Measurements from ENCODE around the gene SENP6.
A peak's percentile ranks its signal among the peaks of the same experiment; 100 is the strongest.

The SENP6 gene

GRCh38 chr6:75745404-75745803, 143.7 kb downstream of the SENP6 start:
- H3K4me3 ChIP-seq (ENCODE audit: low read depth, low read length) = no peak overlapping the region

DNA sequence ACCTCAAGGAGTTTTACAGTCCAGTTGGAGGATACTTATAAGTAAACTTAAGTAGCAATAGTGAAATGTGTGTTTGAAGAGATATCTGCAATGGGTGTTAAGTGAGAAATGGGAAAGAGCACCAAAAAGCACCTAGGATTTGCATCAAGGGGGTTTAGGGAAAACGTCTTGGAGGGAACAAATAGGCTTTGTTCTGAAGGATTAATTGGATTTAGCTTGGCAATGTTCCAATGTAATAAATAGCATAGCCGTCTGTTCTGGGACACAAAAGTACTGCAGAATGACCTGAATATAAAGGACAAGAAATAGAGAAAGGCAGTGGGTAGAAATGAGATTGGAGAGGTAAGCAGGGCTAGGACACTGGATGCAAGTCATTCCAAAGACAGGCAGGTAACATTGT, 144.5 kb downstream of the SENP6 start:
- no peak overlapping the region for H3K4me3 ChIP-seq (ENCODE audit: low read depth, low read length)

- H3K4me3 ChIP-seq (ENCODE audit: low read depth, low read length) = no peak overlapping the region
Measured at GRCh38 chr6:75747152-75747992, 145.7 kb downstream of the SENP6 start.

GRCh38 chr6:75748003-75748742, 146.5 kb downstream of the SENP6 start:
- H3K4me3 ChIP-seq (ENCODE audit: low read depth, low read length) = peak overlapping the region; percentile 77

DNA sequence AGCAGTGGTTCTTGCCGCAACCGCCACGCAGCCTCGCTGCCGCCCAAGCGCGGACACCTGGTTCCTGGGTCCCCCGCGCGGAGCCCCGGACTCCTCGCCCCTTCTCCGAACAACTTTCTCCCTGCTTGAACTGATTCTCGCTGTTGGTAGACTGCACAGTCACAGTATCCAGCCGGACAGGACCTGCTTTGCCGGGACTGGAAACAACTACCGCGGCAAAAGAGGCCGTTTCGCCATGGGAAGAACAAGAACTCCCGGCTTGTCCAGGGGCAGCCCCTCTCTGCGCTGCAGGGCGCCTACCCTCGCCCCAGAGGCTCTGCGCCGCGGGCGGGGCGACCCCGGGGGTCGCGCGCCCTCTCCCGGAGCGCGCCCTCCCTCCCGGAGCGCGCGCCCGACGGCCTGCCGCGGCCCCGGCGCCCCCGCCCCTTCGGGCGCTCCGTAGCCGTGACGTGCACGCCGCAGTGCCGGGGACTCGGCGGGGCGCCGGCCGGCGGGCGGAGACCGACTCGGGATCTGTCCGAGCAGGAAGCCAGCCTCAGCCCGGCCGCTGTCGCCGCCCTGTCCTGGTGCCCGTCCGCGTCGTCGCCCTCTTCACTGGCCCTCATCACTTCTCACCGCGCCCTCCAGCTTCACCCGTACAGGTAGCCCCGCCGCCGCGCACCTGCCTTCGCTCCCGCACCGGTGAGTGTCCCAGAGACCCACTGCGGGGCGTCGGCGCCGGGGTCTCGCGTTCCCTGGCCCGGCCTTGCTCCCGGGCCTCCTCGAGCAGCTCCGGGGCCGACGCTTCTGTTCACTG, 147.3 kb downstream of the SENP6 start, which contains the start of gene MYO6:
TSS of gene MYO6 (plus strand) at position 497 of the 796 bp plus-strand sequence. CDS start 68,309 bp downstream, outside the sequence.
- H3K4me3 ChIP-seq (ENCODE audit: low read depth, low read length) = peak within 1 kb of the TSS; percentile 77

DNA sequence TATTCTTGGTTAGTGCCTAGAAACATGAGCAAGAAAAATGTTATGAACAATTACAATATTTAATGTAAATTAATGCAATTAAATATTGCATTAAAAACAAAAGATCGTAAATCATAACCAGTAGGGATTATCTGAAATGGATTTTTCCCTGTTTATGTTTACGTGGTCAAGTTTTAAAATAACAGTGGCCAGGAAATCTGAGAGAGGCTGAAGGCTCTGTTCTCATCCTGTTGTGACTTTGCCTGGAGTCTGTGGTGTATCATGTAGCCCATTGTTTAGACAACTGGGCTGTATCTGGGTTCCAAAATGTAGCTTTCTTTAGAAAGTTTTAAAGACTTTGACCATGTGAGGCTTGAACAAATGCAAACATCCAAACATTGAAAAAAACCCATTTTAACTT, 149.8 kb downstream of the SENP6 start:
- no peak overlapping the region for H3K4me3 ChIP-seq (ENCODE audit: low read depth, low read length)

GRCh38 chr6:75752365-75752764, 150.7 kb downstream of the SENP6 start:
- H3K4me3 ChIP-seq (ENCODE audit: low read depth, low read length) = no peak overlapping the region

DNA sequence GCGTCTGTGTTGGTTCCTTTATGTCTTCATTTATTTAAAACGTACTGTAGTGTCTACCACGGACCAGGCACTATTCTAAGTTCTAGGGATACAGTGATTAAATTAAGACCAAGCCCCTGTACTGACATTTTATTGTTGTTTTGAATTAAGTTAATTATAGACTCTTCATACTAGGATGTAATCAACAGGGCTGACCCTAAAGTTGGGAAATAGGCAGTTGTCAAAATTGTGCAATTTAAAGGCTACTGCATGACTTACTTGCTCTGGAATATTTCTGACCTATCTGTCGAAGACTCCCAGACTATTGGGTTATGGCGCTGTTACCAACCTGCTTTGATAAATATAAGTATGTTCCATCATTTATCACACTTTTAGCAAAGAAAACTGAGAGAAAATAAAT, 154.0 kb downstream of the SENP6 start:
- H3K4me3 ChIP-seq (ENCODE audit: low read depth, low read length) = no peak overlapping the region

DNA sequence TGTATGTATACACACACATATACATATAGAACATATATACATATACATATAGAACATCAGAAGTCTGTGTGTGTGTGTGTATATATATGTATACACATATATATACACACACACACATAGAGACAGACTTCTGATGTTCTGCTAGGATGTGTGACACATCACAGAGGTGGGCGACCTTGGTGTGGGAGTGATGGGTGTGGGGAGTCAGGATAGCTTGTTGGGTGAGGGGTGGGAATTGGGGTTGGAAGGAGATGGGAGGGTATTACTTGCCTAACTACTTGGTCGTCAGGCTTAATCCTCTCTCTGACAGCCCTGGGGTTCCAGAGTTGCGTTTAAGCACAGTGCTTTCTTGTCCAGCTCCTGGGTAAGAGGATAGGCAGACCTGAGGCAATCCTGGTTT, 155.6 kb downstream of the SENP6 start:
- no peak overlapping the region for H3K4me3 ChIP-seq (ENCODE audit: low read depth, low read length)

DNA sequence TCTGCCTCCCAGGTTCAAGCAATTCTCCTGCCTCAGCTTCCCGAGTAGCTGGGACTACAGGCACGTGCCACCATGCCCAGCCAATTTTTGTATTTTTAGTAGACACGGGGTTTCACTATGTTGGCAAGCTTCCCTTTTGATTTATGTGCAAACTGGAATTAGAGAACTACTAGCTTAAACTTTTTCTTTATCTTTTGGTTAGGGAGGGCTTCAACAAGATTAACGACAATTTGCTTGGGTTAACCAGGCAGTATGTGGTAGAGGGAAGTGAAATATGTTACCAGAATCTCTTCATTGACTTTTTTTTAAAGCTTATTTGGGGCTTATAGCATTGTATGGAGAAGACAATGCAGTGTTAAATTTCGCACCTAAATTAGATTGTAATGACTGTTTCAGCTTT, 156.4 kb downstream of the SENP6 start:
- no peak overlapping the region for H3K4me3 ChIP-seq (ENCODE audit: low read depth, low read length)

DNA sequence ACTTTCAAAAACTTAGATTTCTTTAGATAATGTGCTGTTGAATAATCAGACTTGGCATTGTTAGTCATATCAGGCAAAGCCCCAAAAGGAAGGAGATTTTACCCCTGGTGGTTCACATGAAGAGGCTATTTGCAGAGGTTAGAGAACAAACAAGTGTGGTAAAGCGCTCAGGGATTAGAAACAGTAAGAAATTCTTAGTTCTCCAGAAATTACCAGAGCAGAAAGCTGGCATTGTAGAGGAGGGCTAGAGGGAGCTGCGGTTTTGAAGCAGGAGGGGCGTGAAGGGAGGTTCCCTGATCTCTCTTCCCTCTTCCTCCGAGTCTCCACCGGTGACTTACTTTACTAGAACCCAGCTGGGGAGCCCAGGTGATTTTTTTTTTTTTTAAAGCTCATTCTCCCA, 157.5 kb downstream of the SENP6 start:
- no peak overlapping the region for H3K4me3 ChIP-seq (ENCODE audit: low read depth, low read length)

GRCh38 chr6:75760320-75760719, 158.6 kb downstream of the SENP6 start:
- no peak overlapping the region for H3K4me3 ChIP-seq (ENCODE audit: low read depth, low read length)

DNA sequence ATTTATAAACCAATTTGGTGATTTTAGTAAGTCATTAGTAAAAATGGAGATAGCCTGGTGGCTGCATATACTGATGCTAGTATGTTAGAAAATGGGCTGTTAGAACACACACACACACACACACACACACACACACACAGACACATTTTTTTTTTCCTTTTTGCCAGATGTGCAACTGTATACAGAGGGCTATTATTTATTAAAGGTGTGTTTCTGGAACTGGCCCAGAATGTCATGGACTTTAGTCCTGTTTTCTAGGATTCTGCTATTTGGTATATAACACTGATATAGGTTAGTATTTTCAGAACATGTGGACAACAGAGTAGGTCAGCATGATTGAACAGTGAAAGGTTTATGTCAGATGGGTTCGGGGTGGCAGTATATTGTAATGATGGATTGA, 159.8 kb downstream of the SENP6 start:
- no peak overlapping the region for H3K4me3 ChIP-seq (ENCODE audit: low read depth, low read length)

- H3K4me3 ChIP-seq (ENCODE audit: low read depth, low read length) = no peak overlapping the region
Measured at GRCh38 chr6:75762063-75762462, 160.4 kb downstream of the SENP6 start.

GRCh38 chr6:75766387-75766786, 164.7 kb downstream of the SENP6 start:
- H3K4me3 ChIP-seq (ENCODE audit: low read depth, low read length) = no peak overlapping the region
